NCI-H1105 treated with DMSO at 0.1 percent for 48 hours (cell line): ENCODE results near the gene PLAC8L1.

Source experiments
- DNase-seq: peaks from one replicate; lab custom pipeline; 2025; lab: John Stamatoyannopoulos, UW

PLAC8L1 gene

DNA sequence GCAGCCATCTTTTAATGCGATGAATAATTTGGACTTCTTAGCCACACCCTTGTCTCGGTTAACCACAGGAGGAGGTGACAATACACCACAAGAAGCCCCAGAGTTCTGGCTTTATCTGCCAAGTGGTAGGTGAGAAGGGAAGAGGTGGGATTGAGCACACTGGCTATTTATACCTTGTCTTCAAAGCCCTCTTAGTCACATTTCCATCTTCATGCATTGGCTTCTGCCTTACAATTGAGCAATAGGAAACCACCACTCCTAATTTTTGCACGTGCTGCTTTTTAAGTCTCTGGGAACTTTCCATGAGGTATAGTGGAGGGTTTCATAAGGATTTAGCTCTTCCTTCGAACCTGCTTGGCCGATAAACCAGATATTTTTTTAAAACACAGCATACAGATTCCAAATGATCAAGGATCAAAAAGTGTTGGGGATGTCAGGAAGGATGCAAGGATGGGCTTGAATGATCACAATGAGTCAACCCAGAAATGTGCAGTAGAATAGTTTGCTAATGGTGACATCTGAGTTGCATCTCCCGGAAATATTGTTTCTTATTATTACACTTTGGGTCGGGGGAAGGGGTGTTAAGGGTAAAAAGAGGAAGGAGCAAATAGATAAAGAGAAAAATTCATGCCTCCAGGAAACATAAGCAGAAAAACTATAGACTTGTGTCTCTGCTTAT is 25.5 kb downstream of the PLAC8L1 start:
- no peak for DNase-seq

DNA sequence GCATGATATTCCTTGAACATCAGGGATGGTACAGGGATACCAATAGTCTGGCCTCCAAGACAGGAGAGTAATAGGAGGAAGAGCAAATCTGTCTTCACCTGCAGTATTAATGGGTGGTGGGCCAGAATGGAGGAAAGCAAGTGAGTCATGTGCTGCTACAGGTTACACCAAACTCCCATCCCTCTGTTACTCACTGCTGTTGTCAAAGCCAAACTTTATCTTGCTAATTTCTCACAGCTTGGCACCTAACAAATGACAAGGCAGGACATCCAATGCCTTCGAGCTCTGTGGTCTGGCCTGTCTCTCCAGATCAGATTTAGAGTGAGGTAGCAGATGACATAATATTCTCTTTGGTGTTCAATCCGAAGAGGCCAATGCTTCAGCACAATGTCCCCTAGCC is 26.8 kb downstream of the PLAC8L1 start:
- no peak for DNase-seq

DNA sequence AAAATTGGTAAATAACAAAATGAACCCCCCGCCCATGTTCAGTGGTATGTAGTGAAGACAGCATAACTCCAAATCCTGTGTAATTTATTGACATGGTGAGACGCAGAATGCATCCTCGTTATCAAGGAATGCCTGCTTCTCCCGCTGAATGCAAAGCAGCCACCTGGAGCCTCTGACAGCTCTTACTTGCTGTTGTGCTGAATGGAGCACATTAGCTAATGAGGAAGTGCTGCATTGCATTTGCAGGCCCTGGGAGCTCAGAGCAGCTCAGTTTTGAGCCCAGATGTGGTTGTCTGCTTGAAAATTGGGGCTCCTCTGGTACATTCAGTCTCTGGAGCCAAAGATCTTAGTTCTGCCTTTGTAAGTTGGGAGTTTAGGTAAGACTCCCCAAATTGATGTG is 28.9 kb downstream of the PLAC8L1 start:
- DNase-seq, result no peak

DNA sequence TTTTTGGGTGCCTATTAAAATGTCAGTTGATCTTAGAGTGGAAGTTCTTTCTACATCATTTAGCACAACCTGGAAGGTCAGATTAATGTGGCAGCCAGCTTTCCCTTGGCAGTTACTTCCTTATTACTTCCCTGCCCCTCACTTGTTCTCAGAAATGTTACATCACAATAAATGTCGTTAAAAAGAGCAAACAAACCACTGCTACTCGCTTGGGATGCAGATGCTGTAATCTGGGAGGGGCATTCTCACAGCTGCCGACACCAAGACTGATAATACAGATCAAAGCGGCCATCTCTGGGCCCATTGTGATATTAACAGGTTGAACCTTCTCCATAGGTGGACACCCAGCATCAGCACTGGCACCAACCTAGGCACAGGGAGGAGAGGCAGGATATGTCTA is 29.3 kb downstream of the PLAC8L1 start:
- DNase-seq, result no peak

DNA sequence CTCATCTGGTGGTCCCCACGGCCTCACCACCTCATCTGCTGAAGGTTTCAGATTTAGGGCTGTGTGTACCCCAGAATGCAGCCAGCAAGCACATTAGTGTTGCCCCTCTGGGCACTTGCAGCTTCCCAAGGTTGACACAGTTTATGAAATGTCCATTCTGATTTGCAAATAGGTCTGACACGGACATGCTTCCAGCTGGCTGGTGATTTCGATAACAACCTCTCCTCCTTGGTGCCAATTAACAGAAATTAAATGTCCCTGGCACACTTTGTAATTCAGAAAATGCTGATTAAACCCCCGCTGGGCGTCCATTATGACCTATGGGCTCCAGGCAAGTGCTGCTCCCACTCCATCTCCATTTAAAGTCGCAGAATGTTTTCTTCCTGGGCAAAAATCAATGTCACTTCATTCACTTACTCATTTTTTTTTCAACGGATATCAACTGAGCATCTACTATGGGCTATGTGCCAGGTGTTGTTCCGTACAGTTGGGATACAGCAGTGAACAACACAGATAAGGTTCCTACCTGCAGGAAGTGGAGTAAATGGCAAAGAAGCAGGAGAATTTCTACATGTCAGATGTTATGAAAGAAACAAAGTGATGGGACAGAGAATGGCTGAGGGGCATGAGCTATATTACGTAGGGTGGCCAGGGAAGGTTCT is 32.0 kb downstream of the PLAC8L1 start:
- no peak for DNase-seq

DNA sequence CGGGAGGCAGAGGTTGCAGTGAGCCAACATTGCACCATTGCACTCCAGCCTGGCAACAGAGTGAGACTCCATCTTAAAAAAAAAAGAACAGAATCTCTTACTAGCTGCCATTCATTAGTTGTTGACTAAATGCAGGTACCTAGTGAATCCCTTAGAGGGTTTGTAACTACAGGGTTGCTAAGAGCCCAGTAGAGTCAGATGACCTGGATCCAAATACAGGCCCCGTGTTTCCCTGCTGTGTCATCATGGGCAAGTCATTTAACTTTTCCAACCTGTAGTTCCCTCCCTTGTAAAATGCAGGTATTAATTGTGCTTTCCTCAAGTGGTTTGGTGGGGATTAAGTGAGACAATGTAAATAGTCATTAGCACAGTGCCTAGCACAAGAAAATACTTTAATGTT is 32.8 kb downstream of the PLAC8L1 start:
- DNase-seq, result no peak

DNA sequence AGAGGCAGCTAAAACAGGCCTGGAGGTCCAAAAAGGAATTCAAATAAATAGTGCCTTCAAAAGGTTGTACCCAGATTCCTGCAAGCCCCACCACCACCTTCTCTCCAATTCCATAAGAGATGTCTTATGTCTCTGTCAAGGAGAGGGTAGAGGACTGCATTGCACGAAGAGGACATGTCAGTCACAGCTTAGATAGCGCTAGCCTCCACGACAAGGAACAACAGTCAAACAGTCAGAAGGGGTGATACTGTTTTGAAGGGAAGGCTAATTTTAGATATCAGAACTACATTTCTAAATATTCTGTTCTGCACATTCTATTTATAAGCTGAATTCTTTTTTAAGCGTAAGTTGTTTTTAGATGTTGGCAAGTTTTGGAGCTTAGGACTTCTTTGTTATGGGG is 34.2 kb downstream of the PLAC8L1 start:
- DNase-seq, result no peak

DNA sequence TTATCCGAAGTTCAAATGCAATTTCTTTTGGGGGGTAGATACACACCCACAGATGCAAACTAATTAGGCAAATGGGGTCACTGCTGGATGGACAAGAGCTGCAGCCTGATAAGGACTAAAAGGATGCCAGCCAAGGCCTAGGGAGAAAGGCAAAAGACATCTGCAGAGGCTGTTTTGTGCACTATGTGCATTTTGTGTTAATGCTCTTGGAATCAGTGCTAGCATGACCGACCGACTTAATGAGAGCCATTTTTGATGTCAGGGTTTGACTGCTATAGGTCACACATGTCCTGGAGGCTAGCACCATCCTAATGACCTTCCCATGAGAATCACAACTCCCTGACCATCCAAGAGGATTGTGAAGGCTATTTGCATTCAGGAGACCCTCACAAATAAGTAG is 34.6 kb downstream of the PLAC8L1 start:
- DNase-seq, result no peak

DNA sequence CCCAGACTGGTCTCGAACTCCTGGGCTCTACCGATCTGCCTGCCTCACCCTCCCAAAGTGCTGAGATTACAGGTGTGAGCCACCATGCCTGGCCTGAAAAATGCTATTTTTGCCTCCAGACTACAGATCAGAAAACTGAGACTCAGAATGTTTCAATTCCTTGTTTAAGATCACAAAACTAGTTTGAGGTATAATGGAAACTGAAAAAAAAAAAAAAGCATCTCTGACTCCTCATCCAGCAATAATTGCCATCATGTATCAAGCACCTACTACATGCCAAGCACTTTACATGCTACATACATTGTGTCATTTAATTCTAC is 35.6 kb downstream of the PLAC8L1 start:
- no peak for DNase-seq

DNA sequence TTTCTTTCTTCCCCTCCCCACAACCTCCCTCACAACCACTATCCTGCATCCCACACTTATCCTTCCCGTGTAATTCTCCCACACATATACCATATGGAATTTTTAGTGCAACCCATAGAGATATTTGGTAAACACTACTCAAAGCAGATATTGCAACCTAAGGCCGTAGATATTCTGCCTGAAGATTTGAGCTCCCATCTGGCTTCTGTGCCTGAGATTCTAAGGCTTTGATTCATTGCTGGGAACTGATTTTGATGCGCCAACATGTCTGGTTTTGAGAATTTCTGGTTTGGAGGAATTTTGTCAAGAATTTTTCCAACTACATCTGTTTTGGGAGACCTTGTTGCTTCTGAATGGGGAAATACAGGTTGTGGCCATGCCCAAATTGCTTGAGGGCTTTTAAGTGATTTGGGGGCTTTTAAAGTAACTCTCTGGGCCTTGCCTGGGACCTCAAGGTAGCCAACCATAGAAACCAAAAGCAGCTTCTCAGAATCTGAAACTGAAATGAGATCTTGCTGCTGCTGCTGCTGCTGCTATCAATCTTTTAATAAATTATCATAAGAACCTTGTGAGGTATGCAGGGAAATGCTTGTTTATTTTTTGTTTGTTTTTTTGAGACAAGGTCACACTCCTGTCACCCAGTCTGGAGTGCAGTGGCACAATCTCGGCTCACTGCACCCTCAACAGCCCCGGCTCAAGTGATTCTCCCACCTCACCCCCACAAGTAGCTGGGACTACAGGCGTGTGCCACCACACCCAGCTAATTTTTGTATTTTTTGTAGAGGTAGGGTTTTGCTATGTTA is 36.2 kb downstream of the PLAC8L1 start:
- no peak for DNase-seq

DNA sequence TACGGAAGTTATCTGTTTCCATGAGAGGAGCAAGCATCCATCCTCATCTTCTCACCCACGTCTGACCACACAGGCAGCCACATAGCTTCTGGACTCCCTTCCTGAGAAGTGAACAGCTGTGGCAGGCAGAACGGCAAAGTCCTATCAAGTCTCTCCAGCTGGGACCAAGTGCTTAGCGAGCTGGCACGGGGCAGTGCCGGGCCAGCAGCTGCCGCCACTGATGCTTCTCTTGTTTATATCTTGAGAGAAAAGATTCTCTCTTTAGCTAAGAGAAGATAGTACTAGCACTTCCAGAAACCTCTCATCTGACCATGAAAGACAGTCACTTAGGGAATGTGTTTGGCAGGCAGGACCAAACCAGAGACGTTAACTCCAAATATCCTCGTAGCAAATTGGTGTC is 37.2 kb downstream of the PLAC8L1 start:
- DNase-seq, result no peak

DNA sequence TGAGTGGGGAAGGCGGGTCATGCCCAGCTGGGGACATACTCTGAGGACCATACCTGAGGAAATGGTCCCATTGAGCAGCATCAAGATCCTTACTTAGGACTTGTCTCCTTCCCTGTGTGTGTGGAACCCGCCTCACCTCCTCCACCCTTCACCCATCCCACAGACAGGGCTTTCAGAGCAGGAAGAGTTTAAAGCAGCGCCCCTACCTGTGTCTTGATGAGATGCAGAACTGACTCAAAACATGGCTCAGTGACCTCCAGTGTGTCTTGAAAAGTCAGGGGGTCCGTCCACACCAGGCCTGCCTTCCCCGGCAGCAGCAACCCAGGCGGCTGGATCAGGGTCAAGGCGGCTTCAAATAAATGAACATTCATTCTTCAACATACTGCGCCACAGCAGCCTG is 38.4 kb downstream of the PLAC8L1 start:
- no peak for DNase-seq

DNA sequence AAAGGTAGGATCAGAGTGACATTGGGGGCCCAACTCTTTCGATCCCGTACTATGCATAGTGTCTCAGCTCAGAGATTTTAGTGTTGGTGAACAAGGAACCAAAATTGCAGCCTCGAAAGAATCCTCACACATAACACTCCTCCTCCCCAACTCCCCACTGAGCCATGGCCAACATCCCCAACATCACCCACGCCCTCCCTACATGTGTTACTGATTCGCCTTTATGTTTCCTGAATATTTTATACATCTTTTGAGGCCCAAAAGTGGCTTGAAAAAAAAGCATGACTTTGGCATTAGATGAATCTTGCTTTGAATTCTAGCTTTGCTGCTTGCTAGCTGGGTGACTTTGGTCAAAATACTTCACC is 45.2 kb downstream of the PLAC8L1 start:
- DNase-seq, result no peak

DNA sequence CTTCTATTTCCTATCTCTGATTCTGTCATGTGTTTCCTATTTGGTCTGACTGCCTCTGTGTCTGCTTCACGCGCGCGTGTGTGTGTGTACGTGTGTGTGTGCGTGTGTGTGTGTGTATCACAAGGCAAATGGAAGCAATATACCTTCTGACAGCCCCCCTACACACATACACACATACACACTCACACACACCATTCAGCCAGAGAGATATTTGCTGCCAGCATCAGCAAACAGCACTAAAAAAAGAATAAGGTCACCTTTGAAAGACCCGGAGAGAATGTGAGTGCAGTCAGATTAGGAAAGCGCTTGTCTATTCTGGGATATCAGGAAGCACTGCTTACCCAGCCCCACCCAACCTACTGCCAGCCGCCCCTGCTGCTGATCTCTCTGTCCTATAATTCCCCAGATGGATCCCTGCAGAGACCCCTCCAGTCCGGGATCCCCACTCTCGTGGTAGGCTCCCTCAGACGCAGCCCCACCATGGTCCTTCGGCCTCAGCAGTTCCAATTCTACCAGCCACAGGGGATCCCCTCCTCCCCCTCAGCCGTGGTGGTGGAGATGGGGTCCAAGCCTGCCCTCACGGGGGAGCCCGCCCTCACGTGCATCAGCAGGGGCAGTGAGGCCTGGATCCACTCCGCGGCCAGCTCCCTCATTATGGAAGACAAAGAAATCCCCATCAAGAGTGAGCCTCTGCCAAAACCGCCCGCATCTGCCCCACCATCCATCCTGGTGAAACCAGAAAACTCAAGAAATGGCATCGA is 45.7 kb downstream of the PLAC8L1 start:
- no peak for DNase-seq

DNA sequence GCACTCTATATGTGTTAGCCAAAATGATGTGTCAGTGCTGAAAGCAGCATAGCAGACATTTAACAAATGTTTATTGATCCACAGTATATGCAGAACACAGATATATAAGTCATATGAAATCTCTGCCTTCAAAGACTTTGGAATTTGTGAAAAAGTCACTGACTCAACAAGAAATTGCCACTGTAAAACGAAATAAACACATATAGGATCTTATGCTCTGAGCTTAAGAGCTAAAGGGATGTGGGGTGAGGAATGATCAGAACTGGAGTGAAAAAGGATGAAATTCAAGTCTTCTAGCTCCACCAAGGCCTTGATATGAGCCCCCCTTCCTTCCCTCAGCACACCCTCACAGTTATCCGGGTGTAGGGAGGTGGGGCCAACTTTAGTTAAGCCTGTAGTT is 49.9 kb downstream of the PLAC8L1 start:
- no peak for DNase-seq

DNA sequence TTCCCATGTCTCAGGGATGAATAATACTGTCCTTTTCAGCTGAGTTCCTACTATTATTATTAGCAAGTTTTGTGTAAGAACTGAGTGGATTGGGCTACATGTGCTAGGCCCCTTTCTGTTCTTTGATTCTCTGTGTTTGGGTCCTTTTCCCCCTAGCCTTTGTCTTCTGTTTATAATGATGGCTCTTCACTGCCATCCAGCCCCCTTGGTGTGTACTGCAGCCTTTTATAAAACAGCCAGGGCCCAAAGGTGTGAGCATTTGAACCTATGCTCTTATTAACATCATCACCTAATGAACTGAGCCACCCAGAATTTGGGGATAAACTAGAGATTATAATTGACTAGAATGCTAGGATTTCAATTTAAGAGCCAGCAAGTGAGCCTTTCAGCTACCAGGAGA is 52.6 kb downstream of the PLAC8L1 start:
- no peak for DNase-seq

DNA sequence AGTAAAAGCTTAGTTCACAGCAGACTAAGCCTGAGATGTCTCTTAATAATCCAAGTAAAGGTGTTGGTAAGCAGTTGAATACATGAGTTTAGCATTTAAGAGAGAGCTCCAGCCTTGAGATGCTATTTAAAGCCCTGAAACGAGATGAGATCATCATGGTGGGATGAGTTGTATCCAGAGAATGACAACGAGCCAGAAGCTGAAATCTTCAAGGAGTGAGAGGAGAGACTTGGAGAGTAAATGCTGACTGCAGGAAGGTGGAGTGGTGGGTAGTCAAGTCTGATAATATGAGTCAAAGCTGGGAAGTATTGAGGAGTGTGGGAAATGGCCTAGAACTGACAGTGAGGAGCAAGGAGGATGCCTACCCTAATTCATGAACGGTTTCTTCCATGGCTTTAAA is 53.7 kb downstream of the PLAC8L1 start:
- no peak for DNase-seq

DNA sequence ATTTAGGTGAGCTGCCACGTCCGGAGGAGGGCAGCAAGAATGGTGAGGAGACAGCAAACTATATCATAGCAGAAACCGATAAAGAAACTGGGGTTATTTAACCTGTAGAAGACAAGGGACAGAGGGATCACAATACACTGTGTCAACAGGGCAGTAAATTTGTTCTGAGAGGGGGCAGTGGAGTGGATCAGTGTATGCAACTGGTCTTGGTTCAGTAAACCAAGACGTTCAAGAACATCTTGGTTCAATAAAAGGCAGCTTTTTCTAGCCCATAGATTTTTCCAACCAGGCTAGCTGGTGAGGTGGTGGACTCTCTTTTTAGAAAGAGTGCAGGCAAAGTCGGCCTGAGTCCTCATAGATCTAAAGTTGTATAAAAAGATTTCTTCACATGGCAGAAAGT is 55.3 kb downstream of the PLAC8L1 start:
- DNase-seq, result no peak

DNA sequence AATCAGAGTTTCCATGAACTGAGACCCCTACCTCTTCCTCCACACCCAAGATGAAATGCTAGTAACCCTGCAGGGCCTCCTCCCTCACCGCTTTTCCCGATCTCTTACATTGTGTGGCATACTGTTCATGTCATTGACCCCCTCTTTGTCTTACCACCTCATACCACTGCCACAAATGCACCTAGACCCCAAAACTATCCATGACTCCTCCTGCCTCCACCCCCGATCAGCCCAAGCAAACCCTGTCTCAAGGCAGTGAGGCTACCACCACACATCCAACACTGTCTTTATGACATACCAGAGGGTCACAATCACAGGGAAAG is 55.7 kb downstream of the PLAC8L1 start:
- no peak for DNase-seq

DNA sequence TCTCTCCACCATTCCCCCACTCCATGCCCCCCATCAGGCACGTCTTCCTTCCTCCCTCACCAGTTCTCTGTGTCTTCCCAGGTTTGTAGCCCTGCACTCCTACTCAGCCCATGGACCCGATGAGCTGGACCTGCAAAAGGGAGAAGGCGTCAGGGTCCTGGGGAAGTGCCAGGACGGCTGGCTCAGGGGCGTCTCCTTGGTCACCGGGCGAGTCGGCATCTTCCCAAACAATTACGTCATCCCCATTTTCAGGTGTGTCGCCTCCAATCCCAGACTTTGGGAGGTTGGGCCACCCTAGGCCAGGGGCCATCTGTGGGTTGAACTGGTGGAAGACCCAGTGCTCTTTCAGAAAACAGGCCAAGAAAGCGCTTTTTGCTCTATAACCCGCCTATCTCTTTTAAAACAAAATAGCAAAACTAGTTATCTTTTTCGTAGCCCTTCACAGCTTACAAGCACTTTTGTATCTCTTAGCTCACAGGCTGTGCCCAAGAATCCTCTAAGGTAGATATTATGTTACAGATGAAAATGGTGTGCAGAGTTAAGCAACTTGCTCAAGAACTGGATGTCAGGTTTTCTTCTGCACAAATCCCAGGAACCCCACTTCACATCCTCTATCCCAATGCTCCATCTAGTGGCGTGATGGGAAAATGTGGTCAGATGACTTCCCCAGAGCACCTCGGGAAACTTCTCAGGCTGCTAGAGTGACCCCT is 56.2 kb downstream of the PLAC8L1 start:
- peak; percentile 60 for DNase-seq

DNA sequence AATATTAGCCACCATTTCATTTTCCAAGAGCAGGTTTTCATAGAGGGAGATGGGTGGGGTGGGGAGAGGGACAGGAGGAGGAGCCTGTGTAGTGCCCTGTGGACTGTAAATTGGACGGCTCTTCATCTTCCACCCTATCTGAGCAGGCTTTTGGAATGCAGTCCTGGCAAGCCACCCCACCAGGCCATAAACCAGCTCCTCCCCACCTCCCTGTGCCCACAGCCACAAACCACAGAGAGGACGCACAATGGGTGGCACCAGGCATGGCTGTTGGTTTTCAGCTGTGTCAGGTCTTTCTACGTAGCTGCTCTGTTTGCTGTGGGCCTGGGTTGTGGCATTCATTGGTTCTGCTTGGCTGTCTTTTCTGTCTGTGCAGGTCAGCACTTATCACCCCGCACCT is 58.0 kb downstream of the PLAC8L1 start:
- DNase-seq, result no peak

DNA sequence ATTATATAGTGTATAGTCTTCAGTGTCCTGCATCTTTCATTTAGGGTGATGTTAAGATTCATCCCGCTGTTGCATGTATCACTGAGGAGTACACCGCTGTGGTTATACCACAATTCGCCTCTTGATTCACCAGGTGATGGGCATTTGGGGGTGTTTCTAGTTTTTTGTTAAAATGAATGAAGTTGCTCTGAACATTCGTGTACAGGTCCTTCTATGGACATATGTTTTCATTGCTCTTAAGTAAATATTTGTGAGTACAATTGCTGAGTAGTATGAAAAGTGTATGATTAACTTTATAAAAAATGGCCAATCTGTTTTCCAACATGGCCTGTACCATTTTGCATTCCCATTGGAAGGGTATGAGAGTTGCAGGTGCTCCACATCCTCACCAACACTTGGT is 61.7 kb downstream of the PLAC8L1 start:
- no peak for DNase-seq
